GM19455 (cell line): Measurements from ENCODE around the gene AXIN1.

ENCODE experiments used
- ATAC-seq: cut with Tn5 transposase; IDR thresholded peaks from one replicate; pipeline ENCODE4 v1.9.1; 2021; ENCODE audit not compliant: unreplicated experiment

Gene AXIN1

GRCh38 chr16:305916-306626 lies 46.5 kb downstream of the AXIN1 start:
- no peak for ATAC-seq

GRCh38 chr16:303760-304505 lies 48.6 kb downstream of the AXIN1 start:
- ATAC-seq = no peak

- ATAC-seq = no peak
Measured at GRCh38 chr16:301950-302349, 50.6 kb downstream of the AXIN1 start.

GRCh38 chr16:301235-301634 lies 51.3 kb downstream of the AXIN1 start:
- no peak for ATAC-seq

GRCh38 chr16:297832-298231 lies 54.7 kb downstream of the AXIN1 start:
- ATAC-seq = no peak

GRCh38 chr16:296806-297510 lies 55.6 kb downstream of the AXIN1 start:
- ATAC-seq = no peak

- ATAC-seq = no peak
Measured at GRCh38 chr16:296276-296675, 56.2 kb downstream of the AXIN1 start.

- no peak for ATAC-seq
Measured at GRCh38 chr16:293043-293775, 59.3 kb downstream of the AXIN1 start.

GRCh38 chr16:291539-291938 lies 61.0 kb downstream of the AXIN1 start:
- no peak for ATAC-seq

- ATAC-seq = no peak
Measured at GRCh38 chr16:290681-291405, 61.7 kb downstream of the AXIN1 start.

GRCh38 chr16:290015-290680 lies 62.4 kb downstream of the AXIN1 start:
- ATAC-seq = no peak

GRCh38 chr16:289395-289997 lies 63.0 kb downstream of the AXIN1 start:
- no peak for ATAC-seq

GRCh38 chr16:287981-288920 lies 64.3 kb downstream of the AXIN1 start:
- ATAC-seq = no peak

- no peak for ATAC-seq
Measured at GRCh38 chr16:287298-287811, 65.2 kb downstream of the AXIN1 start.

GRCh38 chr16:286491-287297 lies 65.8 kb downstream of the AXIN1 start:
- no peak for ATAC-seq

- no peak for ATAC-seq
Measured at GRCh38 chr16:285146-286055, 67.1 kb downstream of the AXIN1 start.
